Esophagus muscularis mucosa (tissue), 3 donors: Measurements from ENCODE around the gene KBTBD13.

Experiments used
- POLR2A ChIP-seq: fragments of 450-650 bp; IDR thresholded peaks from one replicate; pipeline ENCODE4 v1.6.1; 2017; ENCODE audit warnings: antibody characterized with exemption, moderate library complexity, mild to moderate bottlenecking, low read depth
- POLR2AphosphoS5 ChIP-seq, 2 donors: sonication (generic); formaldehyde crosslinking; IDR thresholded peaks; one replicate each; pipeline ENCODE4 v1.6.1; 2017; ENCODE audit warnings: antibody characterized with exemption in 2 of 2
- TF ChIP-seq, protein P1 (sequence below), 3 experiments: fragments of 200-600 bp in 2 of 3; fragments of 450-650 bp in 1 of 3; sonication (generic) in 2 of 3; IDR thresholded peaks; one replicate each; pipeline ENCODE4 v1.5.1; 2017 to 2019; ENCODE audit warnings: antibody characterized with exemption in 3 of 3, mild to moderate bottlenecking in 2 of 3, moderate library complexity in 1 of 3

GRCh38 chr15:65037309-65037708, 39.2 kb upstream of the KBTBD13 start:
- TF ChIP-seq, protein P1, sequence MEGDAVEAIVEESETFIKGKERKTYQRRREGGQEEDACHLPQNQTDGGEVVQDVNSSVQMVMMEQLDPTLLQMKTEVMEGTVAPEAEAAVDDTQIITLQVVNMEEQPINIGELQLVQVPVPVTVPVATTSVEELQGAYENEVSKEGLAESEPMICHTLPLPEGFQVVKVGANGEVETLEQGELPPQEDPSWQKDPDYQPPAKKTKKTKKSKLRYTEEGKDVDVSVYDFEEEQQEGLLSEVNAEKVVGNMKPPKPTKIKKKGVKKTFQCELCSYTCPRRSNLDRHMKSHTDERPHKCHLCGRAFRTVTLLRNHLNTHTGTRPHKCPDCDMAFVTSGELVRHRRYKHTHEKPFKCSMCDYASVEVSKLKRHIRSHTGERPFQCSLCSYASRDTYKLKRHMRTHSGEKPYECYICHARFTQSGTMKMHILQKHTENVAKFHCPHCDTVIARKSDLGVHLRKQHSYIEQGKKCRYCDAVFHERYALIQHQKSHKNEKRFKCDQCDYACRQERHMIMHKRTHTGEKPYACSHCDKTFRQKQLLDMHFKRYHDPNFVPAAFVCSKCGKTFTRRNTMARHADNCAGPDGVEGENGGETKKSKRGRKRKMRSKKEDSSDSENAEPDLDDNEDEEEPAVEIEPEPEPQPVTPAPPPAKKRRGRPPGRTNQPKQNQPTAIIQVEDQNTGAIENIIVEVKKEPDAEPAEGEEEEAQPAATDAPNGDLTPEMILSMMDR (IDR thresholded peaks at IDR 0.05) = no peak
- TF ChIP-seq POLR2A (no peak), POLR2AphosphoS5 (IDR thresholded peaks at IDR 0.05) (no peak)
